ENCODE results near the gene CORO2B. TPM values are rescaled to one million over a fixed set of nuclear protein-coding genes. Genes with fewer than 3 reads are reported as not detected.

CORO2B gene
- polyA plus RNA-seq, 3 donors = 0.03 TPM; not detected in 2

DNA sequence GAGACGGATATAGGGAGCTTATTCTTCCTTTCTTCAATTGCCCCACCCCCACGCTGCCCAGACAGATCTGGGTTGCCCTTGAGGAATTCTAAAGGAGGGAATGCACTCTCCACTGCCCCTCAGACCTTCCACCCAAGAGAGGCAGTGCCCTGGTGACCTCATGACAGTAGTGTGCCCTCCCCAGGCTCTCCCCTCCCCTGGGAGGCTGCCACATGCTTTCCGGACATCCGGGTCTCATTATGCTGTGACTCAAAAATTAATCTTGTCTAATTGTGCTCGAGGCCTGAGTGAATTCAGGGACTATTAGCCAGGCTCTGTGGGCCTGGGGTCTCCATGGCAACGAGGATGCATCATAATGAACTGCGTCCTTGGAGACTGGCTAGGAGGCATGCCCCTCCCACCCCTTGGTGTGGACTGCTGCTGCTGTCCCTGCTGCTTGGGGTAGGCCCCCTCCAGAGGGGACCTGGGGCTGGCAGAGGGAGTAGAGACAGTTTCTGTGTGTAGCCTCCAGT lies 20.8 kb downstream of the CORO2B start:
- no peaks in the 10 kb centered on the region for H3K36me3 Mint-ChIP-seq
- Histone ChIP-seq H3K9ac (ENCODE audit: insufficient read depth, low read length, poor library complexity, severe bottlenecking) (no peak overlapping the region), H3K9me3 (replicated peaks in 1 of 2; ENCODE audit: control insufficient read depth in 1 of 2, insufficient read depth in 1 of 2, low read length in 2 of 2) (no peaks in the 10 kb centered on the region), H4K20me1 (ENCODE audit: insufficient read depth, low read length) (no peaks in the 10 kb centered on the region), H3K4me1 (ENCODE audit: control insufficient read depth in 1 of 2, insufficient read depth in 2 of 2, low read length in 2 of 2) (peaks cover 0 to 3% of the 10 kb centered on the region in 2 donors), H3K4me2 (replicated peaks; ENCODE audit: extremely low read depth, low read length, poor library complexity, severe bottlenecking) (no peak overlapping the region), H3K79me2 (ENCODE audit: insufficient read depth, low read length) (no peaks in the 10 kb centered on the region), H3K27me3 (ENCODE audit: control insufficient read depth in 2 of 2, insufficient read depth in 2 of 2, low read length in 2 of 2) (no peaks in the 10 kb centered on the region), H3K36me3 (replicated peaks in 1 of 2; ENCODE audit: control insufficient read depth in 1 of 2, insufficient read depth in 2 of 2, low read length in 2 of 2) (no peaks in the 10 kb centered on the region), H2AFZ (ENCODE audit: insufficient read depth, low read depth, low read length, poor library complexity, severe bottlenecking) (no peak overlapping the region), H3K27ac (ENCODE audit: low read depth in 1 of 2, low read length in 2 of 2) (no peak overlapping the region), H3K4me3 (replicated peaks in 1 of 3; ENCODE audit: low read depth in 2 of 3, low read length in 3 of 3) (no peak overlapping the region)
- WGBS (ENCODE audit: insufficient coverage) = 94% methylated on average over 5 of the region's 7 CpGs
- H3K9me3 Mint-ChIP-seq = peaks cover 0 to 3% (median 0%) of the 10 kb centered on the region in 7 donors
- peaks cover 1 to 7% (median 5%) of the 10 kb centered on the region in 3 donors for H3K27me3 Mint-ChIP-seq (ENCODE audit: low read depth in 3 of 3)
- H3K4me3 Mint-ChIP-seq = no peak overlapping the region
- H3K4me1 Mint-ChIP-seq = peaks cover 7% of the 10 kb centered on the region
- DNase-seq = no peak
- intact Hi-C loops (cut with micrococcal nuclease) = no loop called here
- TF ChIP-seq, protein P1, sequence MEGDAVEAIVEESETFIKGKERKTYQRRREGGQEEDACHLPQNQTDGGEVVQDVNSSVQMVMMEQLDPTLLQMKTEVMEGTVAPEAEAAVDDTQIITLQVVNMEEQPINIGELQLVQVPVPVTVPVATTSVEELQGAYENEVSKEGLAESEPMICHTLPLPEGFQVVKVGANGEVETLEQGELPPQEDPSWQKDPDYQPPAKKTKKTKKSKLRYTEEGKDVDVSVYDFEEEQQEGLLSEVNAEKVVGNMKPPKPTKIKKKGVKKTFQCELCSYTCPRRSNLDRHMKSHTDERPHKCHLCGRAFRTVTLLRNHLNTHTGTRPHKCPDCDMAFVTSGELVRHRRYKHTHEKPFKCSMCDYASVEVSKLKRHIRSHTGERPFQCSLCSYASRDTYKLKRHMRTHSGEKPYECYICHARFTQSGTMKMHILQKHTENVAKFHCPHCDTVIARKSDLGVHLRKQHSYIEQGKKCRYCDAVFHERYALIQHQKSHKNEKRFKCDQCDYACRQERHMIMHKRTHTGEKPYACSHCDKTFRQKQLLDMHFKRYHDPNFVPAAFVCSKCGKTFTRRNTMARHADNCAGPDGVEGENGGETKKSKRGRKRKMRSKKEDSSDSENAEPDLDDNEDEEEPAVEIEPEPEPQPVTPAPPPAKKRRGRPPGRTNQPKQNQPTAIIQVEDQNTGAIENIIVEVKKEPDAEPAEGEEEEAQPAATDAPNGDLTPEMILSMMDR (IDR thresholded peaks at IDR 0.05) = no peak
- no peak overlapping the region for H3K27ac Mint-ChIP-seq

DNA sequence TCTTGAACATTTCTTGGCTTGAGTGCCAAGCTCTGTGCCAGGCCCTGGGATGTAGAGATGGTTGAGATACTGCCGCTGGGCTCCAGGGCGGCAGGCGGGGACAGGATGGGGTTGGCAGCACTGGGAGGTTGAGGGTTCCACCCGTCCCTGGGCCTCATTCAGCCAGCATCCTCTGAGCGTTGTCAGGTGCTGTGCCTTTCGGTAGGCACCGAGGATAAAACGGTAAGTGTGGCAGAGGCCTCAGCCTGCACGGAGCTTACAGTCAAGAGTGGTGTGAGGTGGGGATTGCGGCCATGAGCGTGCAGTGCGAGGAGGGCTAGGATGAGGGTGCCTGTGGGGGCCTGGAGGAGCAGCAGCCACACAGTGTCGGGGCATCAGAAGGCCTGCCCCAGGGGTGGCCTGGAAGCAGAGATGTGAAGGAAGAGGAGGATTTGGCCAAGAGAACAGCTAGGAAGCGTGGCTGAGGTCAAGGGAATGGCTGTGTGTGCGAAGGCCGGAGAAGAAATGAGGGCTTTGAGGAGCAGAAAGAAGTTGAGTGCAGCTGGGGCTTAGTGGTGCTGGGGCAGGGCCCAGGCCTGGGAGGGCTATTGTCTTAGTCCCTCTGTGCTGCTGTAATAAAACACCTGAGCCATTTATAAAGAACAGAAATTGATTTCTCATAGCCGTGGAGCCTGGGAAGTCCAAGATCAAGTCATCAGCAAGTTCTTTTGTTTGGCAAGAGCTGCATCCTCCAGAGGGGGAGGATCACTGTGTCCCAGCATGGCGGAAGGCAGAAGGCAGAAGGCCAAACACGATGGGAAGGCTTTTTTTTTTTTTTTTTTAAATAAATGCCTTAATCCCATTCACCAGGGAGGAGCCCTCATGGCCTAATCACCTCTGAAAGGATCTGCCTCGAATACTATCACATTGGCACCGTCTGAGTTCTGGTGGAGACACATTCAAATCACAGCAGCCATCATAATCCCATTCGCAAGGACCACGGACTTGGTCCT lies 22.7 kb downstream of the CORO2B start:
- Mint-ChIP-seq H3K4me3 (no peak overlapping the region), H3K27ac (no peak overlapping the region), H3K4me1 (peaks cover 7% of the 10 kb centered on the region), H3K9me3 (peaks cover 0 to 3% (median 0%) of the 10 kb centered on the region in 7 donors), H3K36me3 (no peaks in the 10 kb centered on the region), H3K27me3 (ENCODE audit: low read depth in 3 of 3) (peaks cover 0 to 5% (median 4%) of the 10 kb centered on the region in 3 donors)
- no peak overlapping the region for H2AFZ ChIP-seq (ENCODE audit: insufficient read depth, low read depth, low read length, poor library complexity, severe bottlenecking)
- H3K4me3 ChIP-seq (replicated peaks in 1 of 3; ENCODE audit: low read depth in 2 of 3, low read length in 3 of 3) = no peak overlapping the region
- H3K79me2 ChIP-seq (ENCODE audit: insufficient read depth, low read length) = no peaks in the 10 kb centered on the region
- H3K27me3 ChIP-seq (ENCODE audit: control insufficient read depth in 2 of 2, insufficient read depth in 2 of 2, low read length in 2 of 2) = no peaks in the 10 kb centered on the region
- intact Hi-C loops (cut with micrococcal nuclease) = no loop called here
- DNase-seq = no peak
- H4K20me1 ChIP-seq (ENCODE audit: insufficient read depth, low read length) = no peaks in the 10 kb centered on the region
- no peak overlapping the region for H3K4me2 ChIP-seq (replicated peaks; ENCODE audit: extremely low read depth, low read length, poor library complexity, severe bottlenecking)
- WGBS (ENCODE audit: insufficient coverage) = 96% methylated on average over 10 of the region's 23 CpGs
- no peaks in the 10 kb centered on the region for H3K9me3 ChIP-seq (replicated peaks in 1 of 2; ENCODE audit: control insufficient read depth in 1 of 2, insufficient read depth in 1 of 2, low read length in 2 of 2)
- H3K27ac ChIP-seq (ENCODE audit: low read depth in 1 of 2, low read length in 2 of 2) = no peak overlapping the region
- peaks cover 0 to 3% of the 10 kb centered on the region in 2 donors for H3K4me1 ChIP-seq (ENCODE audit: control insufficient read depth in 1 of 2, insufficient read depth in 2 of 2, low read length in 2 of 2)
- H3K36me3 ChIP-seq (replicated peaks in 1 of 2; ENCODE audit: control insufficient read depth in 1 of 2, insufficient read depth in 2 of 2, low read length in 2 of 2) = no peaks in the 10 kb centered on the region
- TF ChIP-seq, protein P1 (IDR thresholded peaks at IDR 0.05) = no peak
- H3K9ac ChIP-seq (ENCODE audit: insufficient read depth, low read length, poor library complexity, severe bottlenecking) = no peak overlapping the region

Data from CD14-positive monocyte (primary cell).